ENCODE results near the gene OSCP1. TPM values are rescaled to one million over a fixed set of nuclear protein-coding genes. Genes with fewer than 3 reads are reported as not detected.
"Not testable (repeated sequence)": the region's sequence is repeated elsewhere in the genome, so short reads cannot be mapped to it uniquely, and the experiment has no call there.

OSCP1 gene, protein sequence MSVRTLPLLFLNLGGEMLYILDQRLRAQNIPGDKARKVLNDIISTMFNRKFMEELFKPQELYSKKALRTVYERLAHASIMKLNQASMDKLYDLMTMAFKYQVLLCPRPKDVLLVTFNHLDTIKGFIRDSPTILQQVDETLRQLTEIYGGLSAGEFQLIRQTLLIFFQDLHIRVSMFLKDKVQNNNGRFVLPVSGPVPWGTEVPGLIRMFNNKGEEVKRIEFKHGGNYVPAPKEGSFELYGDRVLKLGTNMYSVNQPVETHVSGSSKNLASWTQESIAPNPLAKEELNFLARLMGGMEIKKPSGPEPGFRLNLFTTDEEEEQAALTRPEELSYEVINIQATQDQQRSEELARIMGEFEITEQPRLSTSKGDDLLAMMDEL
- total RNA-seq, result 0.59 and 1.2 TPM in 2 replicates

DNA sequence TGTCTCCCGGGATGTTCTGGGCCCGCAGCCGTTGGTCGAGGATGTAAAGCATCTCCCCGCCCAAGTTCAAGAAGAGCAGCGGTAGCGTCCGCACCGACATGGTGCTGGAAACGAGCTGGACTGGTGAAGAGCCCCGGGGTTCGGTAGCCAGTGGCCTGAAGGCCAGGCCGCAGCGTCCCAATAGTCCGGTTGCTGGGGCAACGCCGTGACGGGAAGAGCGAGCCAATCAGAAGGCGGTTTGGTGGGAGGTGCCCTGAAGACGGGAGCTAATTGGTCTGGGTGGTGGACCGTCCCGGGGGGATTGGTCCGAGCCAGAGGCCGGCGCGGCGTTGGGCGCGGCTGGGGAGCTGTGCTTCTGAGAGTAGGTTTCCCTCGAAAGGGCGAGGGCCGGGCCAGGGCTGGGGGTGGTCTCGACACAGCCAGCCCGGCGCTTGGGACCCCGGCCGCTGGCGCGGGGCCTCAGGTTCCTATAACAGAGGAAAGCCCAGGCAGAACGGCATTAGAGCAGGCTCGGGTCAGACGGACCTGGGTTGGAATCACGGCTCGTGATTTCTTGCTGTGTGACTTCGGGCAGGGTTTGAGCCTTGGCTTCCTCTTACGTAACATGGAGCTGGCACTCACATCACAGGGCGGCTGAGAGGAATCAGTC is at the start of gene OSCP1:
OSCP1 (minus strand) TSS at position 182 of the 649 bp plus-strand sequence; CDS start at position 100, 82 bp downstream.
- Mint-ChIP-seq H3K36me3 (ENCODE audit: low read depth) (peaks cover 19% of the 10 kb centered on the region), H3K27me3 (ENCODE audit: low read depth) (no peaks in the 10 kb centered on the region), H3K9me3 (no peaks in the 10 kb centered on the region), H3K4me1 (ENCODE audit: low read depth) (peaks cover 26% of the 10 kb centered on the region), H3K27ac (peak within 1 kb of the TSS; percentile 74), H3K4me3 (ENCODE audit: low read depth) (peak within 1 kb of the TSS; percentile 77)
- intact Hi-C loops (cut with micrococcal nuclease), result loop anchor here (1.0 to 10.0 kb wide), 2 partner anchors 14 to 506 kb away; partner anchors contain the start of gene MRPS15
- peak; percentile 85 for DNase-seq (ENCODE audit: low spot score)

DNA sequence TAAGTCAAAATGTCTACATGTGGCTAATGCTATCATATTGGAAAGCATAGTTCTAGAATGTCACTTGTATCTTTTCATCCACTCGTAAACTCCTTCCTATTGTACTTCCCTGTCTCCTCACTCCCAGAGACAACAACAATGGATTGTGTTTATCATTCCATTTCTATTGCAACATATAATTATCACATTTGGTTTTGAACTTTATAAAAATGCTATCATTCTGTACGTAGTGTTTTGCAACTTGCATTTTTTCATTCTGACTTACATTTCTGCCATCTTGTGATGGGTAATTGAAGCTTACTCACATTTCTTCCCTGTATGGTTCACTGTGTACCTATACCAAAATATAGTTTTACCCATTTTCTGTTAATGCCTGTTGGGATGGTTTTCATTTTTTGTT is 47.0 kb upstream of the OSCP1 start:
- intact Hi-C loops (cut with micrococcal nuclease), result no loop called here
- Mint-ChIP-seq H3K27me3 (ENCODE audit: low read depth) (peaks cover 23% of the 10 kb centered on the region), H3K36me3 (ENCODE audit: low read depth) (no peaks in the 10 kb centered on the region), H3K4me3 (ENCODE audit: low read depth) (no peak overlapping the region), H3K4me1 (ENCODE audit: low read depth) (no peaks in the 10 kb centered on the region), H3K9me3 (no peaks in the 10 kb centered on the region), H3K27ac (no peak overlapping the region)
- no peak for DNase-seq (ENCODE audit: low spot score)

DNA sequence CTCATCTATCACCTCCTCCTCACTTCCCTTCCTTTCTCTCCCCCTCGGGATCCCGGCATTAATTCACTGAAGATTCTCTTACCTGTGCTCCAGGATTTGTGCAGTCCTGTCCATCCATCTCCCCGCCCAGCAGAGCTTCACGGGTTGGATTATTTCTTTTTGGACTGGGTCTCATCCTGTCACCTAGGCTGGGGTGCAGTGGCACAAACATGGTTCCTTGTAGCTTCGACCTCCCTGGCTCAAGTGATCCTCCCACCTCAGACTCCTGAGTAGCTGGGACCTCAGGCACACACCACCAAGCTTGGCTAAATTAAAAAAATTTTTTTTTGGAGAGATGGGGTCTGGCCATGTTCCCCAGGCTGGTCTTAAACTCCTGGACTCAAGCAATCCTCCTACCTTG is 44.7 kb upstream of the OSCP1 start:
- Mint-ChIP-seq H3K27ac (no peak overlapping the region), H3K36me3 (ENCODE audit: low read depth) (no peaks in the 10 kb centered on the region), H3K4me1 (ENCODE audit: low read depth) (no peaks in the 10 kb centered on the region), H3K9me3 (no peaks in the 10 kb centered on the region), H3K27me3 (ENCODE audit: low read depth) (peaks cover 18% of the 10 kb centered on the region), H3K4me3 (ENCODE audit: low read depth) (no peak overlapping the region)
- intact Hi-C loops (cut with micrococcal nuclease), result no loop called here
- no peak for DNase-seq (ENCODE audit: low spot score)

DNA sequence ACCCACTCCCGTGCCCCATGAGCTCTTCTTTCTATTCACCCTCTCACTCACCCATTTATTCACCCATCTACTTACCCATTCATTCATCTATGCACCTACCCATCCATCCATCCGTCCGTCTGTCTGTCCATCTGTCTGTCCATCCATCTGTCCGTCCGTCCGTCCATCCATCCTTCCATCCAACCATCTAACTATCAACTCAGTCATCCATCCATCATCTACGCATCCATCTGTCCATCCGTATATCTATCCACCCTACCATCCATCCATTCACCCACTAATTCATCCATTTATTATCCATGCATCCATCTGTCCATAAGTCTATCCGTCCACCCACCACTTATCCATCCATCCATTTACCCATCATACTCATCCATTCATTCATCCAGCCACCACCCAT is 43.3 kb upstream of the OSCP1 start:
- Mint-ChIP-seq H3K27ac (no peak overlapping the region), H3K4me3 (ENCODE audit: low read depth) (no peak overlapping the region), H3K27me3 (ENCODE audit: low read depth) (peaks cover 18% of the 10 kb centered on the region), H3K36me3 (ENCODE audit: low read depth) (no peaks in the 10 kb centered on the region), H3K9me3 (no peaks in the 10 kb centered on the region), H3K4me1 (ENCODE audit: low read depth) (no peaks in the 10 kb centered on the region)
- intact Hi-C loops (cut with micrococcal nuclease), result no loop called here
- DNase-seq (ENCODE audit: low spot score), result no peak

DNA sequence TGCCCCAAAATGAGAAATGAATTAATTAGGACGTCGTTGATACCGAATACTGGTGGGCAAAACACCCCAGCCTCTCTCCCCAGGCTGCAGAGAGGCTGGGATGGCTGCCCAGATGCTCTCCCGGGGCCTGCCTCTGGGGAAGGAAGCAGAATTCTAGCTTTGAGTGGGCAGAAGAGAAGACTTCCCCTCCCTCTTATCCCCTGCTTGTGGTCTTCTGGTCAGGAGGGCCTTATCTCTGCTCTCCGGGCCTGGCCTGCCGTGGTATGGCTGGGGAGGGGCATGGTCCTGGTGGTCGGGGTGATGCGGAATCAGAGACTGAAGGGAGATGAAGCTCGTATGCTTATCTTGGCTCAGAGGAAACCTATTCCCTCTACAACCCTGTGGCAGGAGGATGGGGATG is 42.2 kb upstream of the OSCP1 start:
- H3K27ac Mint-ChIP-seq, result no peak overlapping the region
- H3K9me3 Mint-ChIP-seq, result no peaks in the 10 kb centered on the region
- H3K36me3 Mint-ChIP-seq (ENCODE audit: low read depth), result no peaks in the 10 kb centered on the region

DNA sequence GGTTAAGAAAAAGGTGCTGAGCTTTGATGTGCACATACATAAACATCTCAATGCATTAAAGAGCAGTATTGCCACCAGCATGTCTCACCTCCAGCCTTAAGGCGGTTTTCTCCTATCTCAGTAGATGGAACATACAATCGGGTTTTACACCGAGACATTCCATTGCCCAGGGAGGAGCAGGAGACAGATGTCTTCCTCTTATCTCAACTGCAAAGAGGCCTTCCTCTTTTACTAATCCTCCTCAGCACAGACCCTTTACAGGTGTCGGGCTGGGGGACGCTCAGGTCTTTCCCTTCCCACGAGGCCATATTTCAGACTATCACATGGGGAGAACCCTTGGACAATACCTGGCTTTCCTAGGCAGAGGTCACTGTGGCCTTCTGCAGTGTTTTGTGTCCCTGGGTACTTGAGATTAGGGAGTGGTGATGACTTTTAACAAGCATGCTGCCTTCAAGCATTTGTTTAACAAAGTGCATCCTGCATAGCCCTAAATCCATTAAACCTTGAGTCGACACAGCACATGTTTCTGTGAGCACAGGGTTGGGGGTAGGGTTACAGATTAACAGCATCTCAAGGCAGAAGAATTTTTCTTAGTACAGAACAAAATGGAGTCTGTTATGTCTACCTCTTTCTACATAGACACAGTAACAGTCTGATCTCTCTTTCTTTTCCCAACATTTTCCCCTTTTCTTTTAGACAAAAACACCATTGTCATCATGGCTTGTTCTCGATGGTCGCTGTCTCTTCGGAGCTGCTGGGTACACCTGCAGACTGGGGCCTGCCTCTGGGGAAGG is 39.2 kb upstream of the OSCP1 start:
- DNase-seq (ENCODE audit: low spot score); H3K9me3 Mint-ChIP-seq; H3K27ac Mint-ChIP-seq; H3K4me1 Mint-ChIP-seq (ENCODE audit: low read depth); H3K4me3 Mint-ChIP-seq (ENCODE audit: low read depth); H3K27me3 Mint-ChIP-seq (ENCODE audit: low read depth); intact Hi-C loops (cut with micrococcal nuclease); H3K36me3 Mint-ChIP-seq (ENCODE audit: low read depth): not testable (repeated sequence)

More for the DNA sequence above, 42.2 kb upstream of the OSCP1 start:
- Mint-ChIP-seq H3K4me3 (ENCODE audit: low read depth) (no peak overlapping the region), H3K27me3 (ENCODE audit: low read depth) (peaks cover 12% of the 10 kb centered on the region), H3K4me1 (ENCODE audit: low read depth) (no peaks in the 10 kb centered on the region)
- intact Hi-C loops (cut with micrococcal nuclease), result no loop called here
- no peak for DNase-seq (ENCODE audit: low spot score)

DNA sequence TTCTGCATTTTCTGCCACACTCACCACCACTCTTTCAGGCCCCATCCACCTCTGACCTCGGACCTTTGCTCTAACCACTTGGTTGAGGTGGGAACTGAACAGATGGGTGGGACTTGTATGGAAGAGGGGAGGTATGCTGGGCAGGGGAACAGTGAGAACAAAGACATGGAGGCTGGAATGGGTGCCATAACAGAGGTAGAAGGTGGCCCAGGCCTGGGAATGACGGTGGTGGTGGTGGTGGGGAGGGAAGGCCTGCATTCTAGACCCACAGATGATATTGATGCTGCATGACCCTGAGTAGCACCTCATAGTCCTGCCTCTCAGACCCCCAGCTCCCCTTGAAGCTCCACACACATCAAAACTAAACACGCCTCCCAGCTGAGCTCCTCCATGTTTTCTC is 37.7 kb upstream of the OSCP1 start:
- DNase-seq (ENCODE audit: low spot score), result no peak
- Mint-ChIP-seq H3K9me3 (no peaks in the 10 kb centered on the region), H3K27ac (no peak overlapping the region), H3K4me3 (ENCODE audit: low read depth) (no peak overlapping the region), H3K4me1 (ENCODE audit: low read depth) (no peaks in the 10 kb centered on the region), H3K27me3 (ENCODE audit: low read depth) (peaks cover 3% of the 10 kb centered on the region), H3K36me3 (ENCODE audit: low read depth) (no peaks in the 10 kb centered on the region)
- intact Hi-C loops (cut with micrococcal nuclease), result no loop called here

DNA sequence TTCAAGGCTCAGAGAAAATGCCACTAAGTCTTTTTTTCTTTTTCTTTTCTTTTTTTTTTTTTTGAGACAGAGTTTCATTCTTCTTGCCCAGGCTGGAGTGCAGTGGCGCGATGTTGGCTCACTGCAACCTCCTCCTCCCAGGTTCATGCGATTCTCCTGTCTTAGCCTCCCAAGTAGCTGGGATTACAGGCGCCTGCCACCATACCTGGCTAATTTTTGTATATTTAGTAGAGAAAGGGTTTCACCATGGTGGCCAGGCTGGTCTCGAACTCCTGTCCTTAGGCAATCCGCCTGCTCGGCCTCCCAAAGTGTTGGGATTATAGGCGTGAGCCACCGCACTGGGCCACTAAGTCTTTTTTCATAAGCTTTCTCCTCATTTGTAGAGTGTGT is 37.1 kb upstream of the OSCP1 start:
- H3K4me1 Mint-ChIP-seq (ENCODE audit: low read depth); H3K27me3 Mint-ChIP-seq (ENCODE audit: low read depth); H3K36me3 Mint-ChIP-seq (ENCODE audit: low read depth); intact Hi-C loops (cut with micrococcal nuclease); DNase-seq (ENCODE audit: low spot score); H3K27ac Mint-ChIP-seq; H3K9me3 Mint-ChIP-seq; H3K4me3 Mint-ChIP-seq (ENCODE audit: low read depth): not testable (repeated sequence)

DNA sequence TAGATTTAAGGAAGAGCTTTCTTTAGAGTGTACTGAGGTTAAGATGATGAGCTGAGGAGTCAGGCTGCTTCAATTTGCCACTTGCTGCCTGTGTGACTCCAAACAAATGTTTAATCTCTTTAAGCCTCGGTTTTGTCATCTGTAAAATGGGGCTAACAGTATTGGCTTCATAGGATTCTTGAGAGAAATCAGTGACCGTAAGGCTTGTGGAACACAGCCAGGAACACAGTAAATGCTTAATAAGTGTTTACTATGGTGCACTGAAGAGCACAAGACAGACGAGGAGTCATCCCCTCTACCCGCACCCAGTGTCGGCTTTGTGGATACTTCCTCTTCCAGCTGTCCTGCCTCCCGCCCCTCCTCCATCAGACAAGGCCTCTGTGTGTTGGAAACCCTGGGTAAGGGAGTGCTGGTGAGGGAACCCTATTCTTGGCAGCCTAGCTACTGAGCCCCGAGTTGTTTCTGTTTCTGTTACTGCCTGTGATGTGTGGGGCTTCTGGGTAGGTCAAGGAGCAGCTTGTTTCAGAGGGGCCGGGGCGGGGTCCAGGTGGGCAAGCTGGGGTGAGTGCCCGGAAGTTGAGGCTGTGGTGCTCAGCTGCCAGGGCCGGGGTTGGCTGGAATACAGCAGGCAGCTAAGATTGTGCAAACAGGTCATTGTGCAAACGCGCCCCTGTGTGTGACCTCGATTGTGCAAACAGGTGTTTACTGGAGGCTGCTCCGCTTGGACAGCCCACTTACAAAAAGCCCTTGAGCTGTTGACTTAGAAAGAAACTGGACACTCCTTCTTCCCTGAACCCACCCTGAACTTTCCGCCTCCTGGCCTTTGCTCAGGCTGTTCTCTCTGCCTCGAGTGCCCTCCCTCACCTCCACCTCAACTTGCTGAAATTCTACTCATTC is 36.4 kb upstream of the OSCP1 start:
- Mint-ChIP-seq H3K27ac (no peak overlapping the region), H3K4me3 (ENCODE audit: low read depth) (no peak overlapping the region), H3K27me3 (ENCODE audit: low read depth) (no peaks in the 10 kb centered on the region), H3K4me1 (ENCODE audit: low read depth) (peaks cover 8% of the 10 kb centered on the region), H3K9me3 (no peaks in the 10 kb centered on the region), H3K36me3 (ENCODE audit: low read depth) (no peaks in the 10 kb centered on the region)
- DNase-seq (ENCODE audit: low spot score), result no peak
- intact Hi-C loops (cut with micrococcal nuclease), result no loop called here

DNA sequence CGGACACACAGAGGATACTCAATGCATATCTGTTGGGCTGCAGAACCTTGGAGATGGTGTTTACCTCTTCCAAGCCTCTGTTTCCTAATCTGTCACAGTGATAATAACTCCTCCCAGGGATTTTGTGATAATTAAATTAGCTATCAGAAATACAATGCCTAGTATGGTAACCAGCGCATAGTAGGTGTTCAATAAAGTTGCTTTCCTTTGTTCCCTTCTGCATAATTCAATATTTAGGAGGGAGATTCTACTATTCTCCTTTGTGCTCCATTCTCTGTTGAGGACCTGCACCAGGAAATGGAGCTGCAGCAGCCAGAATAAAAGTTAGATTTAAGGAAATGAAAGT is 35.8 kb upstream of the OSCP1 start:
- DNase-seq (ENCODE audit: low spot score), result no peak
- Mint-ChIP-seq H3K36me3 (ENCODE audit: low read depth) (no peaks in the 10 kb centered on the region), H3K9me3 (no peaks in the 10 kb centered on the region), H3K4me1 (ENCODE audit: low read depth) (peaks cover 9% of the 10 kb centered on the region), H3K27me3 (ENCODE audit: low read depth) (no peaks in the 10 kb centered on the region), H3K27ac (no peak overlapping the region), H3K4me3 (ENCODE audit: low read depth) (no peak overlapping the region)
- intact Hi-C loops (cut with micrococcal nuclease), result no loop called here

DNA sequence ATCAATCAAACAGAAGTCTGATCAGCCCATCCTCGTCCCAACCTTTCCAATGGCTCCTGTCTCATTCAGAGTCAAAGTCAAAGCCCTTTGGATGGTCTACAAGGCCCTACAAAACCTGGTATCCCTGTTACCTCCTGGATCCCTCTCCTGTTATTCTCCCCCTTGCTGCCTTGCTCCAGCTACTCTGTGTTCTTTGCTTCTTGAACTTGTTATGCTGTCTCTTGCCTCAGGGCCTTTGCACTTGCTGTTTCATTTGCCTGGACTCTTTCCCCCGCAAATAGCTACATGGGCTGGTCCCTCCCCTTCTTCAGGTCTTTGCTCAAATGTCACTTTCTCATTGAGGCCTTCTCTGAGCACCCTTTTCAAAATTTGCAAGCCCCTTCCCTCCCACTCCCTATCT is 33.8 kb upstream of the OSCP1 start:
- Mint-ChIP-seq H3K36me3 (ENCODE audit: low read depth) (no peaks in the 10 kb centered on the region), H3K4me1 (ENCODE audit: low read depth) (peaks cover 15% of the 10 kb centered on the region), H3K9me3 (no peaks in the 10 kb centered on the region), H3K4me3 (ENCODE audit: low read depth) (no peak overlapping the region), H3K27ac (no peak overlapping the region), H3K27me3 (ENCODE audit: low read depth) (peaks cover 5% of the 10 kb centered on the region)
- DNase-seq (ENCODE audit: low spot score), result no peak
- intact Hi-C loops (cut with micrococcal nuclease), result no loop called here

DNA sequence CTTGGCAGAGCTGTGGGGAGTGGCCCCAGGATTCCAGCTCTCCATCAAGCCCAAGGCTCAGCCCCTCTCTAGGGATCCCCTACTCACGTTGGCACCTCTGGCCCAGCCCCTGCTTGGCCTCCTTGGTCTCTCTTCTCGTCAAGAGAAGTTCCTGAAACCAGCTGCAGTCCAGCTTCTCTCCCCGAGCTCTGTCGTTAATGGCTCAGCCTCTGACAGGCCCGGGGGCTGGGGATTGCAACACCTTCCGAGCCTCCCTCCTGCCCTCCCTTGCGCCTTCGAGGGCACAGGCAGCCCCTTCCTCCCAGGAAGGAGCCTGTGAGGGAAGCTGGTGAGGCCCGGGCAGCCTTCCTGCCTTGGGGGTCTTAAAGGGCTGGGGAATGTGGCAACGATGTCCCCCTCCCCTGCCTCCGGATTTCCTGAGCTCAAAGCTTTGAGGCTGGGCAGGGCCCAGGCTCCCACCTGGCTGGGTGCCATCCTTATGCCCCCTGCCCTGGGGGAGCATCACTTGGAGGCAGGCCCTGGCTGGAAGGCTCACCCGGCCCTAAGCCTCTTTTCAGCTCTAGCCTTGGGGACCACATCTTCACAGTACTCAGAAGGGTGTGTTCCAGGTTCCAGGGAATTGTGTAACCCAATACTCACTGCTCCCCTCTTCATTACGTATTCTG is 32.6 kb upstream of the OSCP1 start, which contains the start of gene CSF3R:
CSF3R (minus strand) TSS at position 190 of the 665 bp plus-strand sequence. CDS start 3,417 bp downstream, outside the sequence.
- peak within 1 kb of the TSS; percentile 60 for H3K4me3 Mint-ChIP-seq (ENCODE audit: low read depth)
- peaks cover 15% of the 10 kb centered on the region for H3K4me1 Mint-ChIP-seq (ENCODE audit: low read depth)
- no peak for DNase-seq (ENCODE audit: low spot score)
- intact Hi-C loops (cut with micrococcal nuclease), result no loop called here
- peaks cover 5% of the 10 kb centered on the region for H3K27me3 Mint-ChIP-seq (ENCODE audit: low read depth)
- peak within 1 kb of the TSS; percentile 44 for H3K27ac Mint-ChIP-seq
- no peaks in the 10 kb centered on the region for H3K9me3 Mint-ChIP-seq
- no peaks in the 10 kb centered on the region for H3K36me3 Mint-ChIP-seq (ENCODE audit: low read depth)
